Body of pancreas (tissue), 4 donors: ENCODE data around the gene CACTIN. TPM values are rescaled to one million over a fixed set of nuclear protein-coding genes. Genes with fewer than 3 reads are reported as not detected.
"Not testable (repeated sequence)": the region's sequence is repeated elsewhere in the genome, so short reads cannot be mapped to it uniquely, and the experiment has no call there.

ENCODE experiments used
- ATAC-seq: fragments of 150-250 bp; one replicate; pipeline ENCODE4 v1.9.1; 2016
- DNase-seq, 4 donors: peaks; one replicate each; pipeline ENCODE4 v3.0.0-alpha.2; 2019
- H3K27ac ChIP-seq, 4 donors: fragments of 200-600 bp; sonication (generic); 1 replicate in 3 of 4; 2 replicates in 1 of 4; pipeline versions ENCODE4 v1.5.1 to v1.6.1; 2016 to 2019; ENCODE audit warnings: mild to moderate bottlenecking in 1 of 4, mixed read lengths in 1 of 4, moderate library complexity in 1 of 4
- H3K27me3 ChIP-seq, 2 donors: fragments of 200-600 bp; sonication (generic); one replicate each; pipeline ENCODE4 v1.6.0; 2016; ENCODE audit warnings: mild to moderate bottlenecking in 1 of 2
- H3K36me3 ChIP-seq, 2 donors: fragments of 200-600 bp; sonication (generic); replicated peaks in 1 of 2; 2 replicates each; pipeline ENCODE4 v1.5.1; 2016; ENCODE audit warnings: low read depth in 2 of 2; ENCODE audit not compliant: insufficient read depth in 1 of 2
- H3K4me1 ChIP-seq: fragments of 200-600 bp; sonication (generic); one replicate; pipeline ENCODE4 v1.6.0; 2016
- H3K4me3 ChIP-seq, 2 donors: fragments of 200-600 bp; sonication (generic); 1 replicate in 1 of 2; 2 replicates in 1 of 2; pipeline ENCODE4 v1.5.1; 2016 to 2019
- H3K9me3 ChIP-seq, 3 donors: fragments of 200-600 bp; sonication (generic); 1 replicate in 2 of 3; 2 replicates in 1 of 3; pipeline ENCODE4 v1.5.1; 2016
- POLR2A ChIP-seq, 3 donors: fragments of 450-650 bp; IDR thresholded peaks; one replicate each; pipeline ENCODE4 v1.6.1; 2016; ENCODE audit warnings: antibody characterized with exemption in 3 of 3, mild to moderate bottlenecking in 2 of 3
- WGBS, 2 donors: methylation state at CpG; one replicate each; pipeline ENCODE4 v1.1.5; 2017; 5-methylcytosine and 5-hydroxymethylcytosine counted together
- intact Hi-C: fragments of 100-400 bp; cut with DNase I; formaldehyde crosslinking; loops from one replicate; pipeline ENCODE4 v1.15.1; 2023
- total RNA-seq, 2 donors: library from RNA; depleted of rRNA; stranded (reverse); fragments of >200 nt; gene quantifications; one replicate each; pipeline ENCODE4 v1.1.0, GENCODE V29; 2016
- TF ChIP-seq, protein P1 (sequence below), 7 experiments: fragments of 450-650 bp in 4 of 7; fragments of 200-600 bp in 3 of 7; sonication (generic) in 3 of 7; IDR thresholded peaks; one replicate each; pipeline ENCODE4 v1.5.1; 2016 to 2019; ENCODE audit warnings: antibody characterized with exemption in 7 of 7

Gene CACTIN
- total RNA-seq, 2 donors from 2014 or later, result 16.3 to 23.4 TPM

DNA sequence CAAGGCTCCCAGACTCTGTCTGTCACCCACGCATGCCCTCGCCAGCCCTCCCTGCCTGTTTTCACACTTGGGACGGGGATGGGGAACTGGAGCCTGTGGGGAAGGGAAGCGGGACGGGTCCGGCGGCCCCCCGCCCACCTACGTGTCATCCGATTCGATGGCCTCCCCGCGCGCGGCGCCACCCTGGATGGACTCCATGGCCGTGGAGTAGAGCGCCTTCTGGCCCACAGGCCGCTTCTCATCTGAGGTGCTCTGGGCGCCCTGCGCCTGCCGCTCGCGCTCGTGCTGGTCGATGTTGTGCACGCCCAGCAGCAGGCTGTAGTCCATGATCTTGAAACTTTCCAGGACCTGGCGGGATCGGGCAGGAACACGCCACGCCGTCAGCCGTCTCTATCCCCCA lies 25.1 kb upstream of the CACTIN start:
- WGBS, 2 donors, result 87 to 95% methylated on average over 3 to 33 of the region's 33 CpGs
- no peak overlapping the region for H3K4me3 ChIP-seq
- no peaks in the 10 kb centered on the region for H3K27me3 ChIP-seq
- H3K9me3 ChIP-seq, result no peaks in the 10 kb centered on the region
- TF ChIP-seq, protein P1, sequence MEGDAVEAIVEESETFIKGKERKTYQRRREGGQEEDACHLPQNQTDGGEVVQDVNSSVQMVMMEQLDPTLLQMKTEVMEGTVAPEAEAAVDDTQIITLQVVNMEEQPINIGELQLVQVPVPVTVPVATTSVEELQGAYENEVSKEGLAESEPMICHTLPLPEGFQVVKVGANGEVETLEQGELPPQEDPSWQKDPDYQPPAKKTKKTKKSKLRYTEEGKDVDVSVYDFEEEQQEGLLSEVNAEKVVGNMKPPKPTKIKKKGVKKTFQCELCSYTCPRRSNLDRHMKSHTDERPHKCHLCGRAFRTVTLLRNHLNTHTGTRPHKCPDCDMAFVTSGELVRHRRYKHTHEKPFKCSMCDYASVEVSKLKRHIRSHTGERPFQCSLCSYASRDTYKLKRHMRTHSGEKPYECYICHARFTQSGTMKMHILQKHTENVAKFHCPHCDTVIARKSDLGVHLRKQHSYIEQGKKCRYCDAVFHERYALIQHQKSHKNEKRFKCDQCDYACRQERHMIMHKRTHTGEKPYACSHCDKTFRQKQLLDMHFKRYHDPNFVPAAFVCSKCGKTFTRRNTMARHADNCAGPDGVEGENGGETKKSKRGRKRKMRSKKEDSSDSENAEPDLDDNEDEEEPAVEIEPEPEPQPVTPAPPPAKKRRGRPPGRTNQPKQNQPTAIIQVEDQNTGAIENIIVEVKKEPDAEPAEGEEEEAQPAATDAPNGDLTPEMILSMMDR (IDR thresholded peaks at IDR 0.05), result no peak
- no peak for TF ChIP-seq POLR2A (IDR thresholded peaks at IDR 0.05)
- peaks cover 2 to 4% of the 10 kb centered on the region in 2 donors for H3K36me3 ChIP-seq
- ATAC-seq (no peak), DNase-seq (no peak)
- intact Hi-C loops, result no loop called here
- no peaks in the 10 kb centered on the region for H3K4me1 ChIP-seq
- no peak overlapping the region for H3K27ac ChIP-seq

DNA sequence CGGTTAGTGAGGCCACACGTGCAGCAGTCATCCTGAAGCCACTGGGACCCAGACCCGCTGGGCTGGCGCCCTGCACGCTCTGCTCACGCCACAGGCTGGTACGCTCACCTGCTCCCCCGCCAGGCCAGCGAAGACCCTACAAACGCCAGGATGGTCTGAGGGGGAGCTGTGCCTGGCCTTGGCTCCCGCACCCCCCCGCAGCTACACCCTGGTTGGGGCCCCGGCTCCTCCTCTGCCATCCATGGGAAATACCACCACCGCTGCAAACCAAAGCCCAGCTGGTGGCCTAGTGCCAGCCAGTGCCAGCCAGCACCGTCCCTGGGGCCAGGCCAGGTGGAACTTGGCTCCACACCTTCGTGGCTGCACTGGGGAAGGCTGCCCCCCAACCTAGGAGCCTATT lies 23.3 kb upstream of the CACTIN start:
- Histone ChIP-seq H3K27me3 (no peaks in the 10 kb centered on the region), H3K4me1 (no peaks in the 10 kb centered on the region), H3K27ac (no peak overlapping the region), H3K4me3 (no peak overlapping the region), H3K9me3 (no peaks in the 10 kb centered on the region), H3K36me3 (peaks cover 4% of the 10 kb centered on the region in 2 donors)
- no peak for DNase-seq
- no peak for TF ChIP-seq POLR2A (IDR thresholded peaks at IDR 0.05)
- TF ChIP-seq, protein P1 (IDR thresholded peaks at IDR 0.05), result no peak
- ATAC-seq, result no peak
- WGBS, 2 donors, result 40 to 90% methylated on average over 1 to 11 of the region's 16 CpGs
- intact Hi-C loops, result no loop called here

DNA sequence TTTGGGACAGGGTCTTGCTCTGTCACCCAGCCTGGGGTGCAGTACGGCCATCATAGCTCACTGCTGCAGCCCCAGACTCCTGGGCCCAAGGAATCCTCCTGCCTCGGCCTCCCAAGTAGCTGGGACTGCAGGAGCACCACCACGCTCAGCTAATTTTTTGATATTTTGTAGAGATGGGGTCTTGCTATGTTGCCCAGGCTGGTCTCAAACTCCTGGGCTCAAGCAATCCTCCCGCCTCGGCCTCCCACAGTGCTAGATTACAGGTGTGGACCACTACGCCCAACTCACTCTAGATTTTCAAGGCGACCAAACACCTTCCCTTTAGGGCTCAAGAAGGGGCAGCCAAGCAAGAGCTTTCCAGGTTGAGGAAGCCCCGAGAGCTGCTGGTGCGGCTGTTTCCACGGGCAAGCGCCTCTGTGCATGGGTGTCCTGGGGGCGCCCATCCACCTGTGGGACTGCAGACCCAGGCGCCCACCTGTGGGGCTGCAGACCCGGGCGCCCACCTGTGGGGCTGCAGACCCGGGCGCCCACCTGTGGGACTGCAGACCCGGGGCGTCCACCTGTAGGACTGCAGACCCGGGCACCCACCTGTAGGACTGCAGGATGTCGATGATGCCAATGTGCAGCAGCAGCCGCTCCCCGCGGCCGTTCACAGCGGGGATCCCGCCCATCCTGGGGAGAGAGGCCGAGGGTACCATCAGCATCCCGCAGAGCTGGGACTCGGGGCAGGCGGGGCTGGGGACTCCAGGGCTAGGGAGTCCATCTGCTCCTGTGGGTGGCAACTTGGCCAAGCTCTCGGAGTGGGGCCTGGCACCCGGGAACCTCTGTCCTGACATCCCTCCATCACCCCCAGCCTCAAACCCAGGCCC lies 21.7 kb upstream of the CACTIN start:
- H3K9me3 ChIP-seq, result no peaks in the 10 kb centered on the region
- H3K4me1 ChIP-seq, result no peaks in the 10 kb centered on the region
- no peak overlapping the region for H3K27ac ChIP-seq
- DNase-seq (no peak), ATAC-seq (no peak)
- 92 to 94% methylated on average over 7 to 29 of the region's 33 CpGs for WGBS, 2 donors
- intact Hi-C loops, result no loop called here
- no peaks in the 10 kb centered on the region for H3K27me3 ChIP-seq
- peaks cover 4% of the 10 kb centered on the region in 2 donors for H3K36me3 ChIP-seq
- H3K4me3 ChIP-seq, result no peak overlapping the region
- no peak for TF ChIP-seq POLR2A (IDR thresholded peaks at IDR 0.05)
- TF ChIP-seq, protein P1 (IDR thresholded peaks at IDR 0.05), result no peak

DNA sequence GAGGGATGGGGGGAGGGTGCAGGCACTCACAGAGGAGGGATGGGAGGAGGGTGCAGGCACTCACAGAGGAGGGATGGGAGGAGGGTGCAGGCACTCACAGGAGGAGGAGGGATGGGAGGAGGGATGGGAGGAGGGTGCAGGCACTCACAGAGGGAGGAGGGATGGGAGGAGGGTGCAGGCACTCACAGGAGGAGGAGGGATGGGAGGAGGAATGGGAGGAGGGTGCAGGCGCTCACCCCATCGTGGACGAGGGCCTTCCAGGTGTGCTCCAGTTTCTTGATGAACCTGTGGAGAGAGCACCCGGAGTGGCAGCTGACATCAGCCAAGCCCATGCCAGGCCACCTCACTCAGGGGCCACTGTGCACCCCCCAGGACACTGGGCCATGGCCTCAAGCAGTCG lies 20.5 kb upstream of the CACTIN start:
- H3K9me3 ChIP-seq, ATAC-seq, H3K27ac ChIP-seq, intact Hi-C loops, H3K27me3 ChIP-seq, H3K4me3 ChIP-seq, H3K36me3 ChIP-seq, DNase-seq, H3K4me1 ChIP-seq: not testable (repeated sequence)
- WGBS, 2 donors, result 90 to 91% methylated on average over 4 to 5 of the region's 5 CpGs

DNA sequence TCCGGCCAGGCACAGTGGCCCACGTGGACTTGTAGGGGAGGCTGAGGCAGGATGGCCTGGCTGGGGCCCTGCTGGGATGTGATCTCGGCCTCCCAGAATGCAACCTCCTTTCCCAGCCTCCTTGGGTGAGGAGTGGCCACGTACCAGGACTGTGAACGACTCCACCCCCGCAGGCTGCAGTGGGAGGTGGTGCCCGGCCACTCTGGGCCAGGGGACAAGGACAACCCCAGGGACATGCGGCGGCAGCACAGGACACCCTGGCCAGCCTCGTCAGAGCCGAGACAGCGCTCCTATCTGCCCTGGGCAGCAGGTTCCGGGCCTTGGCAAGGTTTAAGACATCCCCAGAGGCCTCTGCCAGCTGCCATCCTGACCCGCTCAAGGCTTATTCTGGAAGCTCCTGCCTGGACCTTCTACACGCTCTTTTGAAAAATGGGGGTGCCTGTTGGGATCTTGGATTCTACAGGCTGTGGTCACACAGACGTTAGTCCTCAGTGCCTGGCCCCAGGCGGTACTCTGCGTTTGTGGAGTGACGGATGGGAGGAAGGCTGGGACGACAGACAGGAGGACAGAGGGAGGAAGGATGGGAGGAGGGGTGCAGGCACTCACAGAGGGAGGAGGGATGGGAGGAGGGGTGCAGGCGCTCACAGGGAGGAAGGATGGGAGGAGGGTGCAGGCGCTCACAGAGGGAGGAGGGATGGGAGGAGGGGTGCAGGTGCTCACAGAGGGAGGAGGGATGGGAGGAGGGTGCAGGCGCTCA lies 19.9 kb upstream of the CACTIN start:
- TF ChIP-seq POLR2A (IDR thresholded peaks at IDR 0.05), result no peak
- TF ChIP-seq, protein P1 (IDR thresholded peaks at IDR 0.05), result no peak
- Histone ChIP-seq H3K4me3 (no peak overlapping the region), H3K27ac (no peak overlapping the region), H3K4me1 (no peaks in the 10 kb centered on the region), H3K36me3 (peaks cover under 1 to 3% of the 10 kb centered on the region in 2 donors), H3K27me3 (no peaks in the 10 kb centered on the region), H3K9me3 (no peaks in the 10 kb centered on the region)
- DNase-seq (no peak), ATAC-seq (no peak)
- intact Hi-C loops, result no loop called here
- WGBS, 2 donors, result 88 to 93% methylated on average over 10 to 23 of the region's 23 CpGs
